K562 (cell line): ENCODE measurements around the gene GGNBP2. TPM values are rescaled to one million over a fixed set of nuclear protein-coding genes. Genes with fewer than 3 reads are reported as not detected.

Source experiments
- CCNT2 ChIP-seq: IDR thresholded peaks from 2 replicates; pipeline ENCODE4 v1.6.1; 2011; ENCODE audit warnings: borderline replicate concordance, low read depth, mild to moderate bottlenecking, moderate library complexity, mixed read lengths, low read length; ENCODE audit not compliant: insufficient read length; ENCODE audit errors: extremely low read depth
- HINFP ChIP-seq: fragments of 450-650 bp; conservative IDR thresholded peaks from 2 replicates; pipeline ENCODE4 v1.6.1; 2016; ENCODE audit warnings: missing genetic modification characterization, low read depth, mild to moderate bottlenecking, control low read depth, missing compliant biosample characterization
- HMGN3 ChIP-seq: IDR thresholded peaks from 2 replicates; pipeline ENCODE4 v1.6.1; 2011; ENCODE audit warnings: borderline replicate concordance, low read depth, mild to moderate bottlenecking, mixed read lengths, low read length; ENCODE audit not compliant: insufficient read length; ENCODE audit errors: extremely low read depth
- ID3 ChIP-seq, 2 experiments: fragments of 250-450 bp in 1 of 2; fragments of 450-650 bp in 1 of 2; sonication (Bioruptor Pico) in 1 of 2; IDR thresholded peaks; 2 replicates each; pipeline versions ENCODE4 v1.6.1 to v1.8.0; 2016 to 2021; ENCODE audit warnings: mild to moderate bottlenecking in 2 of 2, moderate library complexity in 2 of 2, missing compliant biosample characterization in 1 of 2, missing genetic modification characterization in 1 of 2
- JUND ChIP-seq, 2 experiments: IDR thresholded peaks; 2 replicates in 1 of 2; 3 replicates in 1 of 2; pipeline ENCODE4 v1.6.1; 2011; ENCODE audit warnings: borderline replicate concordance in 2 of 2, low read depth in 2 of 2, low read length in 2 of 2, improper control_type of control experiment in 1 of 2, missing biosample characterization in 1 of 2, missing genetic modification characterization in 1 of 2, missing genetic modification reagents in 1 of 2
- L3MBTL2 ChIP-seq: fragments of 450-650 bp; IDR thresholded peaks from 2 replicates; pipeline ENCODE4 v1.6.1; 2016; ENCODE audit warnings: mild to moderate bottlenecking, moderate library complexity
- PCBP1 ChIP-seq: fragments of 200-400 bp; formaldehyde crosslinking; IDR thresholded peaks from 2 replicates; pipeline ENCODE4 v1.6.1; 2018; ENCODE audit warnings: mild to moderate bottlenecking, low read depth, low read length; ENCODE audit not compliant: poor library complexity, severe bottlenecking
- PHF8 ChIP-seq: fragments of 200-600 bp; sonication (generic); IDR thresholded peaks from 2 replicates; pipeline ENCODE4 v1.6.1; 2012; ENCODE audit warnings: mixed run types, mild to moderate bottlenecking, inconsistent platforms, low read length, moderate library complexity, borderline replicate concordance
- RBM14 ChIP-seq: fragments of 200-400 bp; formaldehyde crosslinking; IDR thresholded peaks from 2 replicates; pipeline ENCODE4 v1.6.1; 2018; ENCODE audit warnings: low read depth, mild to moderate bottlenecking, low read length, moderate library complexity, borderline replicate concordance; ENCODE audit not compliant: insufficient read depth
- SMAD2 ChIP-seq: fragments of 150-350 bp; IDR thresholded peaks from 2 replicates; pipeline ENCODE4 v1.6.1; 2014; ENCODE audit warnings: low read depth, mild to moderate bottlenecking, low read length
- THRB ChIP-seq: fragments of 450-650 bp; formaldehyde crosslinking; conservative IDR thresholded peaks from 2 replicates; pipeline ENCODE4 v1.4.0; 2022; ENCODE audit warnings: mild to moderate bottlenecking, missing genetic modification characterization
- U2AF1 ChIP-seq: fragments of 200-400 bp; formaldehyde crosslinking; optimal IDR thresholded peaks from 2 replicates; pipeline ENCODE3; 2017; ENCODE audit warnings: mild to moderate bottlenecking, low read depth, low read length, moderate library complexity
- ZBTB5 ChIP-seq: fragments of 450-650 bp; IDR thresholded peaks from 2 replicates; pipeline ENCODE4 v1.6.1; 2017; ENCODE audit warnings: antibody characterized with exemption
- ZC3H11A ChIP-seq: IDR thresholded peaks from 2 replicates; pipeline ENCODE4 v1.6.1; 2012; ENCODE audit warnings: low read depth, low read length, improper control_type of control experiment
- ZNF395 ChIP-seq: fragments of 200-800 bp; sonication (Bioruptor generic); IDR thresholded peaks from 2 replicates; pipeline ENCODE4 v1.6.1; 2017; ENCODE audit warnings: missing genetic modification characterization, missing compliant biosample characterization
- ZNF695 ChIP-seq: fragments of 450-650 bp; formaldehyde crosslinking; IDR thresholded peaks from 2 replicates; pipeline ENCODE4 v1.4.0; 2020; ENCODE audit warnings: mild to moderate bottlenecking, moderate library complexity
- polyA plus RNA-seq, 8 experiments: library from polyadenylated mRNA; depleted of rRNA in 4 of 8; stranded (reverse) in 5 of 8; unstranded in 3 of 8; fragments of >200 nt; fragmentation: Nextera tagmentation in 2 of 8; fragmentation: Illumina TruSeq in 1 of 8; extraction: Ambion mirVana in 2 of 8; extraction: Trizol in 1 of 8; gene quantifications; 2 replicates each; pipeline versions ENCODE4 v1.2.1 to v1.2.3, GENCODE V29; 2011 to 2014; ENCODE audit warnings: inconsistent platforms in 1 of 8, missing spikeins in 1 of 8
- total RNA-seq, 7 experiments: library from RNA; depleted of rRNA in 6 of 7; stranded (reverse); fragments of >200 nt in 6 of 7; fragmentation: Illumina TruSeq in 2 of 7; extraction: Trizol in 2 of 7; gene quantifications; 2 replicates each; pipeline versions ENCODE4 v1.2.1 to v1.2.3, GENCODE V29; 2011 to 2021; ENCODE audit warnings: low replicate concordance in 1 of 7

The GGNBP2 gene
- total and polyA plus RNA-seq, 9 of the 15 experiments (the other 6 are each of a cell fraction or from before 2014, with no cell fraction given), result 35.7 to 96.6 (median 64.1) TPM

- TF ChIP-seq ZBTB5 (no peak), ID3 (CRISPR knock-in tag; IDR thresholded peaks at IDR 0.05) (no peak), ID3 (tag; IDR thresholded peaks at IDR 0.05) (0 out of 2 replicates have a peak, but pooled peaks have one; percentile 22), U2AF1 (peak; percentile 31), ZNF395 (peak; percentile 96), HMGN3 (peak; percentile 51), JUND (IDR thresholded peaks at IDR 0.05; ENCODE audit: borderline replicate concordance, low read depth, low read length) (peak; percentile 7; the same call in 1 of the 2 replicates), JUND (tag; IDR thresholded peaks at IDR 0.05; ENCODE audit: borderline replicate concordance, low read depth, low read length) (no peak; the same call in 2 of the 3 replicates), ZC3H11A (no peak), THRB (CRISPR knock-in tag) (0 out of 2 replicates have a peak, but pooled peaks have one; percentile 9), PCBP1 (peak; percentile 86), RBM14 (no peak), HINFP (tag) (no peak), PHF8 (peak; percentile 80), ZNF695 (0 out of 2 replicates have a peak, but pooled peaks have one; percentile 20), L3MBTL2 (peak; percentile 91), SMAD2 (no peak), CCNT2 (peak; percentile 81)
These were observed 9.7 kb upstream of the GGNBP2 start, which contains the start of the genes MYO19 and PIGW (continued) for GRCh38 chr17:36534840-36535668.
